SKM-1 (cell line): Measurements from ENCODE around the gene DLK1.

Experiments
- DNase-seq: peaks from one replicate; lab custom pipeline; 2025; ENCODE audit not compliant: unreplicated experiment; lab: John Stamatoyannopoulos, UW

DLK1 gene

GRCh38 chr14:100754020-100754419 lies 27.3 kb downstream of the DLK1 start:
- DNase-seq = no peak

DNA sequence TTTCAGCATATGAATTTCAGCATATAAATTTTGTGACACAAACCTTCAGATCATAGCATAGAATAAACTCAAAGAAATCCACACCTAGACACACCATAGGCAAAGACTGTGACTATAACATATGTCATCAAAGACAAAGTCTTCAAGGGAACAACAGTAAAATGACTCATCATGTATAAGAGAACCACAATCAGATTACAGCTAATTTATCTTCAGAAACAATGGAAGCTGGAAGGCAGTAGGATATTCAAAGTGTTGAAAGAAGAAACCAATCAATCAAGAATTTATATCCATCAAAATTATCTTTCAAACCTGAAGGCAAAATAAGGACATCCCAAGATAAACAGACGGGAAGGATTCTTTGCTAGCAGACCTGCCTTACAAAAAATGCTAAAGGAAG lies 29.0 kb downstream of the DLK1 start:
- DNase-seq = no peak

DNA sequence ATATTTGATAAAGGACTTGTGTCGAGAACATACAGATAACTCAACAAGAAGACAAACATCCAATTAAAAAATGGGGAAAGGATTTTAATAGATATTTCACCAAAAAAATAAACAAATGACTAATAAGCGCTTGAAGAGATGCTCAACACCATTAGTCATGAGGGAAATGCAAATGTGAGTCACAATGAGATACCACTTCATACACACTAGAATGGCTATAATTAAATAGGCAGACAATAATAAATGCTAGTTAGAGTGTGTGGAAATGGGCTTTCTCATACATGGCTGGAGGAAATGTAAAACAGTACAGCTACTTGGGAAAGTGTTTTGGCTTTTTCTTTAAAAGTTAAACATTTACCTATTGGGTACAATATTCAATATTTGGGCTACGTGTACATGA lies 34.8 kb downstream of the DLK1 start:
- no peak for DNase-seq

DNA sequence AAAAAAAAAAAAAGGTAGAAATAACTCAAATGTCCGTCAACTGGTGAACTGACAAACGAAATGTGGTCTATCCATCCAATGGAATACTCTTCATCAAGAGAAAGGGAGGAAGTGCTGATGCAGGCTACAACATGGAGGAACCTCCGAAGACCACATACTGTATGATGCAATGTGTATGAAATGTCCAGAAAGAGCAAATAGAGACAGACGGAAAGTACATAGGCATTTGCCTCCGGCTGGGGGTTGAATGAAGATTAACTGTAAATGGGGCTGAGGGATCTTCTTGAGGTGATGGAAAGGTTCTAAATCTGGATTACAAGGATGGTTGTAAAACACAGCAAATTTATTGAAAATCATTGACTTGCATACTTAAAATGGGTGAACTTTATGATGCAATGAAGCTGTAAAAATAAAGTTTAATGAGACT lies 35.4 kb downstream of the DLK1 start:
- DNase-seq = no peak

DNA sequence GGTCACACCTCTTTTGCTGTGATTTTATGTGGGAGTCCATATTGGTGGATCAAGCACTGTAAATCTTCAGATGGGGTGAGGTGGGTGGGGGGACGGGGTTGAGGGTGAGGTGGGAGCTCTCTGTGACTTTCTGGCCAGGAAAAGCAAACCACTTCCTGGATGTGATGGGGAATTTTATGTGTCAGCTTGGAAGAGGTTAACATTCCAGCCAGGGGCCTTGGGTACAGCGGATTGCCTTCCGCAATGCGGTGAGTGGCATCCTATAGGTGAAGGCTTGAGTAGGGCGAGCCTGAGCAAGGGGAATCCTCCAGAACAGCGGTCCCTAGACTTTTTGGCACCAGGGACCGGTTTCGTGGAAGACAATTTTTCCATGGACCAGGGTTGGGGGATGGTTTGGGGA lies 36.2 kb downstream of the DLK1 start:
- DNase-seq = no peak

GRCh38 chr14:100764471-100765115 lies 37.9 kb downstream of the DLK1 start:
- no peak for DNase-seq

DNA sequence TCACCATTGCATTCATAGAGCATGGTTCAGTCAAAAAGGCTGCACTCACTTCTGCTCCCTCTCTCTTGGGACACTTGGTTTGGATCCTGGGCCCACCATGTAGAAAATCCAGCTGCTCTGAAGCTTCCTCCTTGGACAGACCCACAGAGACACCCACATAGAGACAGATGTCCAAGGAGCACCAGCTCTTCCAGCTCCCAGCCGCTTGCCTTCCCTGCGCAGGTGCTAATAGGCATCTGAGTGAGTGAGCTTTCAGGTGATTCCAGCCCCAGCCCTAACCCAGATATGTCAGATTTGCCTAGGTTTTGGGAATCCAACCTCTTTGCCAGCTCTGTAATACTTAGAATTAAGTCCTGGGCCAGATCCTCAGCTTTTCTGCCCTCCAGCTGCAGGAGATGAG lies 38.6 kb downstream of the DLK1 start:
- DNase-seq = no peak

GRCh38 chr14:100765991-100766390 lies 39.3 kb downstream of the DLK1 start:
- no peak for DNase-seq

DNA sequence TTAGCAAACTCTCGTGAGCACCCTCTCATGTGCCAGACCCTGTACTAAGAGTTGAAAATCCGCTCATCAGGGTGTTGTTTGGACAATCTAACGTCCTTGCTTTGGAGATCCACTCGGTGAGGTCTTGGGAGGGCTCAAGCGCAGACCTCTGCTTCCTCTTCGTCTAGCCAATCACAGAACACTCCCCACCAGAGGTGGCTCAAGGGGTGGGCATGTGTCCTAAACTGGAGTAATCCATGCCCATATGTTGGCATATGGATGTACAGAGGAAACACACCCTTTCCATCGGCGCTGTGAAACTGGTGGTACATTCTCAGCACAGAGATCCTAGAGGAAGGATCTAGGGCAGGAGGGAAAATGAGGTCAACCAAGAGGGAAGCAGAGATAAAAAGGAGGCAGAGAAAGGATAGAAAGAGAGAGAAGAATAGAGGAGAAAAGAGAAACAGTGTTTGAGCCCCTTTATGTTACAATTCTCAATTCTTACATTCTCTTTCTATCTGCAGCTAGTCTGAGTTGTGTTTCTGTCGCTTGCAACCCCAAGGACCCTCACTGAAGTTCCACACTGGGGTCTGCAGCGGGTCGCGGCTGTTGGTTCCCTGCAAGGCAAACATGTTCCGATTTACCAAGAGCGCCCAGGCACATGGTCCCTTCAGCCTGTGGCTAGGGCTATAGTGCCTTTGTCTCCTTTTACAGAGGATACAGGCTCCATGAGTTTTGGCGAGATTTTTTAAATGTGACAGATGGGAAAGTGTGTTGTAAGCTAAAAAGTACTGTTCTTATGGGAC lies 40.5 kb downstream of the DLK1 start:
- DNase-seq = no peak

DNA sequence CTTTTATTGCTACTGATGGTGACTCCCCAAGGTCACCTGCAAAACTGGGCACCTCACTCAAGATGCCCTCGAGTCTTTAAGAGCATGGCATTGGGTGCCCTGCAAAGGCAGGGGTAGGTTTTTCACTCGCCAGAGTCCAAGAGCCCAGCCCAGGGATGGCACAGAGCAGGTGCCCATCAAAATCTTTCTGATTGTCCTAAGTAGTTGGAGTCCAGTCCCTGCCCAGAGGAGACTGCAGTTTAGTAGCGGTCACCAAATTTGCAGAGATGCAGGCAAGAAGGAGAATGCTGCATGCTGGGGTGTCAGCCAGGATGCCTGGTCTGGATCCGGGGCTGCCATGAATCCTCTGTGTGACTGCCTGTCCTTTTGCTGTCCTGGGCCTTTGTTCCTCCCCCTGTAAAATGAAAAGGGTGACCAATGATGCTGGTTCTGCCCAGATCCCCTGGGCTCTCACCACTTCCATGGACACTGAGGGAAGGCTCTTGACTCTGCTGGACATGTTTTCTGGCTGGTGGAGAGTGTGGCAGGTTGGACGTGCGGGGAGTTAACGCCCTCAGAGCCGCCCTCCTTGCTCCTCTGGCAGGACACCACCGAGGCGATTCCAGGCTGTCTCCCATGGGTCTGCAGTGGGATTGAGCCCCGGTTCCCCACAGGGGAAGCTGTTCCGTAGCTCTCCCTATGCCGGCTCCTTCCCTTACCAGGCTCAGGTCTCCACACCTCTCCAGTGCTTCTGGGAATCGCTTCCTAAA lies 41.3 kb downstream of the DLK1 start:
- no peak for DNase-seq

- DNase-seq = no peak
Observed at GRCh38 chr14:100769035-100769939, 42.6 kb downstream of the DLK1 start.

- DNase-seq = no peak
Observed at GRCh38 chr14:100770046-100770445, 43.4 kb downstream of the DLK1 start.

GRCh38 chr14:100770605-100771120 lies 44.0 kb downstream of the DLK1 start:
- DNase-seq = no peak

- no peak for DNase-seq
Observed at GRCh38 chr14:100771121-100771800, 44.6 kb downstream of the DLK1 start.

DNA sequence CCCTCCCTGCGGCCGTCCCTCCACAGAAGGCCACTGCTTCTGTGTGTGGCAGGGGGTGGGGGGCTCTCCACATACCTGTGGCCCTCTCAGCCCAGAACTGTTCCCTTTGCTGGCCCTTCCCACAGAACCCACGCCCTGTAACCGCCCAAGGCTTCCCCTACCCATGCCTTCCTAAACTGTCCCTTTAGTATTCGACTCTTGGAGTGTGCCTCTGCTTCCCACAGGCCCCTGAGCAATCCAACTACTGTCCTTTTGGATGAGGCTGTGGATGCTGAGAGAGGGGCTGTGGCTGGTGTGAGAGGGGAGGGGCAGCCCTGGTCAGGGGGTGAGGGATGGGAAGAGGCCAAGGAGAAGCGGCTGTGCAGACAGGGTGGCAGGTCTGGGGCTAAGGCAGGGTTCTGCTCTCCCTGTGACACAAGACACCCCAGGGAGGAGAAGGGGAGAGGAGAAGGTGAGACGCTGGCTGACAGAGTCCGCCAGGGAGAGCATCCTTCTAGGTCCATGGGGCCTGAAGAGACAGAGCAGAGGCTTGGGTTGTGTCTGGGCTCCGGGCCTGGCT lies 46.0 kb downstream of the DLK1 start:
- no peak for DNase-seq

GRCh38 chr14:100773331-100774163 lies 46.9 kb downstream of the DLK1 start:
- DNase-seq = no peak

DNA sequence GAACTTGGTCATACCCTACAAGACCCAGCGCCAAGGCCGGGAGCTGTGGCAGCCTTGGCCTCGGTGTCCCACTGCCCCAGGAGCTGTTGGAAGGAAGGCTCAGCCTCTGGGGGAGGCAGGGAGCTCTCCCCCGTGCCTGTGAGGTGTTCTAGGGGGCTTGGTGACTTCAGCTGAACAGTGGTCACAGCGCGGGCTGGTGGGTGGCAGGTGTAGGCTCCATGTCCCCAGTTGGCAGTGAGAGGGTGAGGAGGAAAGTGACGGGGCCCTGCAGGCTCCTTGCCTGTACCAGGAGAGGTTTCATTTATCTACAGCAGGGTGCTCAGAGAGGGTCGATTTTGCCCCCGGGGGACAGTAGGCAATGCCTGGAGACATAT lies 47.5 kb downstream of the DLK1 start:
- DNase-seq = no peak

DNA sequence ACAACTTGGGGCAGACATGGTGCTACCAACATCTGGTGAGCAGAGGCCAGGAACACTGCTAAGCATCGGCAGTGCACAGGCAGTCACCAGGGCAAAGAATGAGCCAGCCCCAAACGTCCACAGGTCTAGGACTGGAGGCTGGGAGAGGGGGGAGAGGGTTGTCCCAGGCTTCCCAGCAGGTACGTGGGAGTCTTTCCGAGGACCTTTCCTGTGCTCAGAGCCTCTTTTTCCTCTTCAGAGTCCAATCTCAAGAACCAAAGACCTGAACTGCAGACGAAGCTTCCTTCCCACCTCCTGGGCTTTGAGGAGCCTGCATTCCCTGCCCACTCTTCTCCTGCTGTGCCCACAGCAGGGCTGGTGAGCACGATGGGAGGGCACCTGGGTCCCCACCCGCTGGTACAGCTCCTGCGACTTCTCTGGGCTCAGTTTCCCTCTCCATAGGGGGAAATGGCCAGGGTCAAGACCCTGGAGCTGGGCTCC lies 48.7 kb downstream of the DLK1 start:
- DNase-seq = no peak
